HepG2 (cell line): ENCODE measurements around the gene ATP9A. TPM values are rescaled to one million over a fixed set of nuclear protein-coding genes. Genes with fewer than 3 reads are reported as not detected.

Experiments used
- GPBP1L1 ChIP-seq: sonication (generic); formaldehyde crosslinking; IDR thresholded peaks from 2 replicates; pipeline ENCODE4 v1.5.0; 2020; ENCODE audit warnings: mild to moderate bottlenecking, missing genetic modification reagents
- HINFP ChIP-seq: sonication (generic); formaldehyde crosslinking; IDR thresholded peaks from 2 replicates; pipeline ENCODE4 v1.4.0; 2020; ENCODE audit warnings: low read depth, mild to moderate bottlenecking, missing genetic modification reagents
- HNRNPUL1 ChIP-seq: fragments of 200-400 bp; formaldehyde crosslinking; IDR thresholded peaks from 2 replicates; pipeline ENCODE4 v1.6.1; 2017; ENCODE audit warnings: low read depth, mild to moderate bottlenecking, low read length, moderate library complexity
- SOX13 ChIP-seq, 3 experiments: fragments of 450-650 bp in 1 of 3; sonication (generic) in 1 of 3; formaldehyde crosslinking in 1 of 3; IDR thresholded peaks in 2 of 3; conservative IDR thresholded peaks in 1 of 3; 2 replicates each; pipeline versions ENCODE4 v1.5.0 to v1.6.1; 2016 to 2020; ENCODE audit warnings: antibody characterized with exemption in 1 of 3, mild to moderate bottlenecking in 1 of 3, missing compliant biosample characterization in 1 of 3, missing genetic modification reagents in 1 of 3, moderate library complexity in 1 of 3
- TEF ChIP-seq: sonication (generic); formaldehyde crosslinking; IDR thresholded peaks from 2 replicates; pipeline ENCODE4 v1.5.0; 2020; ENCODE audit warnings: missing genetic modification reagents
- TRAFD1 ChIP-seq: sonication (generic); formaldehyde crosslinking; IDR thresholded peaks from 2 replicates; pipeline ENCODE4 v1.5.1; 2020; ENCODE audit warnings: missing genetic modification reagents, mild to moderate bottlenecking, borderline replicate concordance
- ZBTB26 ChIP-seq: IDR thresholded peaks from 2 replicates; pipeline ENCODE4 v1.6.1; 2016; ENCODE audit warnings: missing compliant biosample characterization, missing genetic modification reagents, borderline replicate concordance
- ZNF207 ChIP-seq: fragments of 450-650 bp; IDR thresholded peaks from 2 replicates; pipeline ENCODE4 v1.6.1; 2016; ENCODE audit warnings: antibody characterized with exemption, borderline replicate concordance
- ZNF441 ChIP-seq: sonication (generic); formaldehyde crosslinking; IDR thresholded peaks from 2 replicates; pipeline ENCODE4 v1.7.0; 2021; ENCODE audit warnings: missing genetic modification reagents, borderline replicate concordance
- ZNF512B ChIP-seq: sonication (generic); formaldehyde crosslinking; IDR thresholded peaks from 2 replicates; pipeline ENCODE4 v1.5.1; 2020; ENCODE audit warnings: missing genetic modification reagents, mild to moderate bottlenecking, borderline replicate concordance
- ZNF572 ChIP-seq: sonication (generic); formaldehyde crosslinking; IDR thresholded peaks from 2 replicates; pipeline ENCODE4 v1.5.1; 2020; ENCODE audit warnings: mild to moderate bottlenecking, missing genetic modification reagents
- ZNF691 ChIP-seq: sonication (generic); formaldehyde crosslinking; IDR thresholded peaks from 2 replicates; pipeline ENCODE4 v1.4.0; 2020; ENCODE audit warnings: missing genetic modification reagents, low read depth, mild to moderate bottlenecking, borderline replicate concordance
- ZNF720 ChIP-seq: sonication (generic); formaldehyde crosslinking; IDR thresholded peaks from 2 replicates; pipeline ENCODE4 v1.4.0; 2020; ENCODE audit warnings: missing genetic modification reagents
- ZNF746 ChIP-seq: sonication (generic); formaldehyde crosslinking; IDR thresholded peaks from 2 replicates; pipeline ENCODE4 v1.8.0; 2022; ENCODE audit warnings: mild to moderate bottlenecking, missing genetic modification reagents
- polyA plus RNA-seq, 8 experiments: library from polyadenylated mRNA; depleted of rRNA in 3 of 8; stranded (reverse) in 7 of 8; unstranded in 1 of 8; fragments of >200 nt; fragmentation: Illumina TruSeq in 4 of 8; extraction: Trizol in 4 of 8; gene quantifications; 2 replicates each; pipeline versions ENCODE4 v1.2.1 to v1.2.3, GENCODE V29; 2011 to 2016; ENCODE audit warnings: low read depth in 4 of 8, missing spikeins in 1 of 8, mixed read lengths in 1 of 8; ENCODE audit not compliant: insufficient read depth in 1 of 8
- total RNA-seq, 5 experiments: library from RNA; depleted of rRNA; stranded (reverse); fragments of >200 nt; fragmentation: Illumina TruSeq; extraction: Trizol; gene quantifications; 2 replicates each; pipeline ENCODE4 v1.2.3, GENCODE V29; 2016; ENCODE audit warnings: low read depth in 1 of 5

The ATP9A gene
- total and polyA plus RNA-seq, 2 of the 13 experiments (the other 11 are each of a cell fraction or from before 2014, with no cell fraction given), result 11.8 to 18.5 TPM

- TF ChIP-seq ZNF512B, result no peak
- peak; percentile 85; the same call in 1 of the 2 replicates for TF ChIP-seq ZBTB26
- no peak for TF ChIP-seq GPBP1L1 (CRISPR knock-in tag)
- peak; percentile 41; the same call in 1 of the 2 replicates for TF ChIP-seq ZNF720 (CRISPR knock-in tag)
- peak; percentile 24; the same call in 1 of the 2 replicates for TF ChIP-seq HINFP (CRISPR knock-in tag)
- 0 out of 2 replicates have a peak, but pooled peaks have one; percentile 79 for TF ChIP-seq ZNF572 (CRISPR knock-in tag)
- no peak for TF ChIP-seq TEF (CRISPR knock-in tag)
- TF ChIP-seq SOX13 (IDR thresholded peaks at IDR 0.05), result peak; percentile 64; the same call in 1 of the 2 replicates
- peak in 1 of 2 experiments; percentile 87; a peak in 2 of 4 replicates for TF ChIP-seq SOX13 (CRISPR knock-in tag; conservative IDR thresholded peaks at IDR 0.05 in 1 of 2, IDR thresholded peaks at IDR 0.05 in 1 of 2)
- TF ChIP-seq ZNF746 (CRISPR knock-in tag), result no peak; the same call in 1 of the 2 replicates
- TF ChIP-seq ZNF207, result no peak
- TF ChIP-seq ZNF441, result peak; percentile 67; the same call in 1 of the 2 replicates
- TF ChIP-seq HNRNPUL1, result no peak
- no peak for TF ChIP-seq TRAFD1 (CRISPR knock-in tag)
- peak; percentile 49; the same call in 1 of the 2 replicates for TF ChIP-seq ZNF691 (CRISPR knock-in tag)
Observed at GRCh38 chr20:51750037-51750769, 18.0 kb downstream of the ATP9A start (continued).
